Activated naive CD4-positive, alpha-beta T cell treated with anti-CD3 and anti-CD28 coated beads for 36 hours (primary cell): Measurements from ENCODE around the gene WASF3. TPM values are rescaled to one million over a fixed set of nuclear protein-coding genes. Genes with fewer than 3 reads are reported as not detected.

ENCODE experiments used
- total RNA-seq, 2 experiments: library from RNA; stranded (reverse); gene quantifications; one replicate each; pipeline ENCODE4 v1.2.3, GENCODE V29; 2021

Gene WASF3
- total RNA-seq, 2 experiments from 2014 or later = not detected

Other genes starting within 250 kb of the WASF3 start
- not detected for gene GPR12, start 203.1 kb downstream of the WASF3 start, total RNA-seq